GM12878 (cell line): ENCODE data around the gene NPTN. TPM values are rescaled to one million over a fixed set of nuclear protein-coding genes. Genes with fewer than 3 reads are reported as not detected.
A peak's percentile ranks its signal among the peaks of the same experiment; 100 is the strongest.

Experiments
- ATAC-seq: fragments of 200-7000 bp; cut with Tn5 transposase; 3 replicates; pipeline ENCODE4 v1.9.1; 2020; ENCODE audit warnings: mild to moderate bottlenecking, moderate library complexity
- BruUV-seq: library from RNA; stranded (reverse); fragments of 400-500 nt; replicated peaks from 2 replicates; lab custom pipeline; 2021; lab: Mats Ljungman, UMichigan
- CTCF ChIA-PET: fragments of 300-600 bp; sonication (Branson Sonifier 250); formaldehyde crosslinking; extraction: SDS; loops from one replicate; lab custom pipeline; 2021; ENCODE audit warnings: inconsistent platforms; lab: Yijun Ruan, JAX
- POLR2A ChIA-PET: fragments of 350-600 bp; formaldehyde crosslinking; extraction: SDS; loops from one replicate; lab custom pipeline; 2021; ENCODE audit warnings: inconsistent platforms; lab: Charles Lee
- RAD21 ChIA-PET: fragments of 300-600 bp; sonication (Branson Sonifier 250); formaldehyde crosslinking; loops from one replicate; lab custom pipeline; 2023; ENCODE audit warnings: antibody characterized with exemption; ENCODE audit not compliant: unreplicated experiment; lab: Charles Lee
- SMC1A ChIA-PET: fragments of 300-600 bp; sonication (Branson Sonifier 250); formaldehyde crosslinking; loops from one replicate; lab custom pipeline; 2023; ENCODE audit not compliant: unreplicated experiment, uncharacterized antibody; lab: Charles Lee
- DNase-seq: peaks from one replicate; pipeline ENCODE4 v3.0.0-alpha.2; 2011; ENCODE audit warnings: low read depth, low spot score
- FAIRE-seq: peaks from 3 replicates; lab custom pipeline; 2011; peaks lifted over from hg19 to GRCh38; lab: Jason Lieb, UNC
- H2AFZ ChIP-seq: 2 replicates; pipeline ENCODE4 v1.6.0; 2011; ENCODE audit warnings: low read depth, low read length, control low read depth; ENCODE audit not compliant: control insufficient read depth
- H3K27ac ChIP-seq: 2 replicates; pipeline ENCODE4 v1.5.1; 2011; ENCODE audit warnings: control low read depth; ENCODE audit not compliant: control insufficient read depth, insufficient read depth
- H3K27me3 ChIP-seq, 2 experiments: replicated peaks in 1 of 2; 2 replicates each; pipeline versions ENCODE4 v1.6.0 to v1.6.1; 2011; ENCODE audit warnings: low read length in 1 of 2; ENCODE audit not compliant: control insufficient read depth in 2 of 2, insufficient read depth in 2 of 2
- H3K36me3 ChIP-seq, 2 experiments: 2 replicates each; pipeline ENCODE4 v1.5.1; 2011; ENCODE audit warnings: low read length in 1 of 2; ENCODE audit not compliant: control insufficient read depth in 2 of 2, insufficient read depth in 2 of 2
- H3K4me1 ChIP-seq: 2 replicates; pipeline ENCODE4 v1.6.1; 2011; ENCODE audit warnings: mild to moderate bottlenecking, low read length, moderate library complexity, mixed read lengths; ENCODE audit not compliant: control insufficient read depth, insufficient read depth
- H3K4me2 ChIP-seq: 2 replicates; pipeline ENCODE4 v1.6.0; 2011; ENCODE audit warnings: control low read depth; ENCODE audit not compliant: control insufficient read depth, insufficient read depth
- H3K4me3 ChIP-seq: fragments of 200-600 bp; sonication (generic); 2 replicates; pipeline ENCODE4 v1.5.1; 2016
- H3K79me2 ChIP-seq: 2 replicates; pipeline ENCODE4 v1.6.0; 2011; ENCODE audit warnings: low read length; ENCODE audit not compliant: control insufficient read depth, insufficient read depth
- H3K9ac ChIP-seq: 2 replicates; pipeline ENCODE4 v1.8.0; 2011; ENCODE audit warnings: low read length, control low read depth, mixed read lengths; ENCODE audit not compliant: control insufficient read depth, insufficient read depth
- H3K9me3 ChIP-seq: replicated peaks from 3 replicates; pipeline ENCODE4 v1.5.1; 2011; ENCODE audit warnings: mild to moderate bottlenecking, low read length; ENCODE audit not compliant: control insufficient read depth, insufficient read depth
- H4K20me1 ChIP-seq: 2 replicates; pipeline ENCODE4 v1.6.0; 2011; ENCODE audit not compliant: control insufficient read depth, insufficient read depth
- BACH1 ChIP-seq: fragments of 450-650 bp; IDR thresholded peaks from 2 replicates; pipeline ENCODE4 v1.6.1; 2017; ENCODE audit warnings: mild to moderate bottlenecking, borderline replicate concordance
- EED ChIP-seq: sonication (generic); IDR thresholded peaks from 2 replicates; pipeline ENCODE4 v1.6.1; 2016; ENCODE audit warnings: antibody characterized with exemption, low read depth
- FOXM1 ChIP-seq: IDR thresholded peaks from 2 replicates; pipeline ENCODE4 v1.6.1; 2012; ENCODE audit warnings: low read depth, mild to moderate bottlenecking, inconsistent platforms, low read length, moderate library complexity
- GABPA ChIP-seq: IDR thresholded peaks from 2 replicates; pipeline ENCODE4 v1.6.1; 2014; ENCODE audit warnings: antibody characterized with exemption, low read depth, mild to moderate bottlenecking, inconsistent platforms
- HDGF ChIP-seq: fragments of 450-650 bp; IDR thresholded peaks from 2 replicates; pipeline ENCODE4 v1.6.1; 2016; ENCODE audit warnings: antibody characterized with exemption
- MYC ChIP-seq: IDR thresholded peaks from 2 replicates; pipeline ENCODE4 v1.6.1; 2011; ENCODE audit warnings: mild to moderate bottlenecking, low read length, moderate library complexity, inconsistent platforms; ENCODE audit not compliant: insufficient read depth, insufficient replicate concordance, insufficient read length, severe bottlenecking
- NR2F1 ChIP-seq: fragments of 450-650 bp; conservative IDR thresholded peaks from 2 replicates; pipeline ENCODE4 v1.6.1; 2017; ENCODE audit warnings: mild to moderate bottlenecking
- PAX8 ChIP-seq: fragments of 450-650 bp; IDR thresholded peaks from 2 replicates; pipeline ENCODE4 v1.6.1; 2017; ENCODE audit warnings: mild to moderate bottlenecking, moderate library complexity
- POU2F2 ChIP-seq: IDR thresholded peaks from 3 replicates; pipeline ENCODE4 v1.6.1; 2011; ENCODE audit warnings: low read depth, mild to moderate bottlenecking, low read length, borderline replicate concordance
- RUNX3 ChIP-seq: IDR thresholded peaks from 2 replicates; pipeline ENCODE4 v1.6.1; 2012; ENCODE audit warnings: low read length, inconsistent platforms
- TAF1 ChIP-seq: IDR thresholded peaks from 2 replicates; pipeline ENCODE4 v1.6.1; 2011; ENCODE audit warnings: mild to moderate bottlenecking, low read depth, low read length, borderline replicate concordance
- TCF12 ChIP-seq: IDR thresholded peaks from 2 replicates; pipeline ENCODE4 v1.6.1; 2011; ENCODE audit warnings: low read depth, mild to moderate bottlenecking, low read length
- USF1 ChIP-seq: IDR thresholded peaks from 2 replicates; pipeline ENCODE4 v1.6.1; 2011; ENCODE audit warnings: borderline replicate concordance, low read depth, mild to moderate bottlenecking, moderate library complexity, mixed read lengths, low read length; ENCODE audit not compliant: insufficient read depth; ENCODE audit errors: extremely low read length
- YBX1 ChIP-seq: fragments of 450-650 bp; IDR thresholded peaks from 2 replicates; pipeline ENCODE4 v1.6.1; 2016; ENCODE audit warnings: antibody characterized with exemption
- WGBS: methylation state at CpG from one replicate; pipeline ENCODE4 v1.1.6; 2016; ENCODE audit warnings: low lambda C conversion rate; ENCODE audit not compliant: insufficient replicate concordance, insufficient coverage; ENCODE audit errors: missing lambda C conversion rate; 5-methylcytosine and 5-hydroxymethylcytosine counted together
- in situ Hi-C: fragments of 300-500 bp; cut with MboI; formaldehyde crosslinking; loops from 9 replicates; pipeline ENCODE4 v1.14.3; 2018; ENCODE audit warnings: mixed read lengths
- intact Hi-C: fragments of 100-400 bp; cut with micrococcal nuclease; formaldehyde crosslinking; loops from one replicate; pipeline ENCODE4 v1.14.2; 2022; ENCODE audit not compliant: unreplicated experiment
- polyA plus RNA-seq, 11 experiments: library from polyadenylated mRNA; depleted of rRNA in 4 of 11; unstranded in 6 of 11; stranded (reverse) in 5 of 11; fragments of >200 nt; fragmentation: Nextera tagmentation in 4 of 11; fragmentation: Illumina TruSeq in 1 of 11; extraction: Ambion mirVana in 4 of 11; extraction: Trizol in 1 of 11; gene quantifications; 1 replicate in 1 of 11; 2 replicates in 10 of 11; pipeline versions ENCODE4 v1.2.1 to v1.2.3, GENCODE V29; 2011 to 2016; ENCODE audit warnings: inconsistent platforms in 2 of 11, missing spikeins in 2 of 11, low read depth in 1 of 11
- total RNA-seq, 4 experiments: library from RNA; depleted of rRNA in 3 of 4; stranded (reverse); fragments of >200 nt in 3 of 4; fragmentation: Illumina TruSeq in 1 of 4; extraction: Trizol in 1 of 4; gene quantifications; 2 replicates each; pipeline versions ENCODE4 v1.2.1 to v1.2.3, GENCODE V29; 2013 to 2021
- TF ChIP-seq, protein P1 (sequence below): IDR thresholded peaks from 2 replicates; pipeline ENCODE4 v1.6.1; 2012; ENCODE audit warnings: low read length, inconsistent platforms
- TF ChIP-seq, protein P2 (sequence below): fragments of 450-650 bp; IDR thresholded peaks from 2 replicates; pipeline ENCODE4 v1.6.1; 2016; ENCODE audit warnings: mild to moderate bottlenecking

Gene NPTN
- total and polyA plus RNA-seq, 10 of the 15 experiments (the other 5 are each of a cell fraction or from before 2014, with no cell fraction given) = 17.8 to 79.1 (median 41.7) TPM

DNA sequence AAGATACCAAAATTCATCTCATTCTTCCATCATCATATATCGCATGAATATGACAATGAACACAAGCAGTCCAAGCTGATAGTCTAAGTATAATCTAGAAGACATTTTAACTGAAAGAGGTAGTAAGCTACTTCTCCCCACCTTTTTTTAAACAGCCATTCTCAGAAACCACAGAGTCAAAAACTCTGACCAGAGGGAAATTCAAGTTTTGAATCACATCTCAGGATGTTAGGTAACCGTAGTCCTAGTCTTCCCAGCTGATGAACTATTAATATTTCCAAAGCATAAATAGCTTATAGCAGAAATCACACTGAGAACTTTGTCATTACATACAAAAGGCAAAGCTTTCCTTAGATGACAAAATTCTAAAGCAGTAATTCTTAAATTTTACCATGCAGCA, 25.8 kb downstream of the NPTN start (continued):
- no peak for TF ChIP-seq MYC
- peak; percentile 63 for TF ChIP-seq EED
- TF ChIP-seq RUNX3 = peak; percentile 95
- peak; percentile 44; the same call in 1 of the 2 replicates for TF ChIP-seq FOXM1
- no peak for TF ChIP-seq GABPA
- TF ChIP-seq, protein P1, sequence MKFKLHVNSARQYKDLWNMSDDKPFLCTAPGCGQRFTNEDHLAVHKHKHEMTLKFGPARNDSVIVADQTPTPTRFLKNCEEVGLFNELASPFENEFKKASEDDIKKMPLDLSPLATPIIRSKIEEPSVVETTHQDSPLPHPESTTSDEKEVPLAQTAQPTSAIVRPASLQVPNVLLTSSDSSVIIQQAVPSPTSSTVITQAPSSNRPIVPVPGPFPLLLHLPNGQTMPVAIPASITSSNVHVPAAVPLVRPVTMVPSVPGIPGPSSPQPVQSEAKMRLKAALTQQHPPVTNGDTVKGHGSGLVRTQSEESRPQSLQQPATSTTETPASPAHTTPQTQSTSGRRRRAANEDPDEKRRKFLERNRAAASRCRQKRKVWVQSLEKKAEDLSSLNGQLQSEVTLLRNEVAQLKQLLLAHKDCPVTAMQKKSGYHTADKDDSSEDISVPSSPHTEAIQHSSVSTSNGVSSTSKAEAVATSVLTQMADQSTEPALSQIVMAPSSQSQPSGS = no peak
- no peak for TF ChIP-seq TAF1

GRCh38 chr15:73605759-73606436, 27.3 kb downstream of the NPTN start:
- RAD21 ChIA-PET = interaction anchor here (0.9 to 3.3 kb wide), 6 partner anchors 11 to 45 kb away, joined by 3 to 21 read pairs (median 5); no protein-coding TSS in a partner anchor
- Histone ChIP-seq H4K20me1 (no peaks in the 10 kb centered on the region; the same call in 1 of the 2 replicates), H3K4me1 (peaks cover 43% of the 10 kb centered on the region), H3K27ac (no peak overlapping the region), H3K79me2 (peaks cover 76% of the 10 kb centered on the region), H3K4me2 (no peak overlapping the region), H3K27me3 (no peaks in the 10 kb centered on the region), H2AFZ (no peak overlapping the region), H3K9me3 (no peaks in the 10 kb centered on the region), H3K36me3 (no peaks in the 10 kb centered on the region)
- CTCF ChIA-PET = interaction anchor here (0.6 to 11.1 kb wide), 9 partner anchors 11 to 46 kb away, joined by 3 to 170 read pairs (median 7); partner anchors contain the start of gene NPTN
- in situ Hi-C loops (no loop called here), intact Hi-C loops (no loop called here)
- BruUV-seq = no TSS peak
- FAIRE-seq (no peak), DNase-seq (no peak)
- POLR2A ChIA-PET = interaction anchor here (0.8 to 2.2 kb wide), 3 partner anchors 13 to 20 kb away, joined by 3 to 6 read pairs (median 3); no protein-coding TSS in a partner anchor
- SMC1A ChIA-PET = interaction anchor here (0.9 to 10.9 kb wide), 8 partner anchors 10 to 338 kb away, joined by 3 to 130 read pairs (median 7); partner anchors contain the start of gene NPTN
- TF ChIP-seq PAX8 (no peak), POU2F2 (no peak), HDGF (no peak), TCF12 (no peak), BACH1 (no peak), NR2F1 (no peak), YBX1 (no peak), USF1 (no peak)
- TF ChIP-seq, protein P2, sequence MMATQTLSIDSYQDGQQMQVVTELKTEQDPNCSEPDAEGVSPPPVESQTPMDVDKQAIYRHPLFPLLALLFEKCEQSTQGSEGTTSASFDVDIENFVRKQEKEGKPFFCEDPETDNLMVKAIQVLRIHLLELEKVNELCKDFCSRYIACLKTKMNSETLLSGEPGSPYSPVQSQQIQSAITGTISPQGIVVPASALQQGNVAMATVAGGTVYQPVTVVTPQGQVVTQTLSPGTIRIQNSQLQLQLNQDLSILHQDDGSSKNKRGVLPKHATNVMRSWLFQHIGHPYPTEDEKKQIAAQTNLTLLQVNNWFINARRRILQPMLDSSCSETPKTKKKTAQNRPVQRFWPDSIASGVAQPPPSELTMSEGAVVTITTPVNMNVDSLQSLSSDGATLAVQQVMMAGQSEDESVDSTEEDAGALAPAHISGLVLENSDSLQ = no peak
- TF ChIP-seq, all 136 proteins: peak for 0
- ATAC-seq = no peak
- WGBS = 100% methylated on average over 5 of the region's 5 CpGs
- no peak overlapping the region for H3K4me3 ChIP-seq
- H3K9ac ChIP-seq = no peak overlapping the region
